ENCODE results near the gene FN3KRP. TPM values are rescaled to one million over a fixed set of nuclear protein-coding genes. Genes with fewer than 3 reads are reported as not detected.

FN3KRP gene
- total RNA-seq, 4 donors from 2014 or later, result 15.5 to 33.0 (median 19.7) TPM

- Histone ChIP-seq H3K4me3 (no peak overlapping the region), H3K27ac (no peak overlapping the region), H3K27me3 (no peaks in the 10 kb centered on the region), H3K9me3 (peaks cover 0 to 9% (median 2%) of the 10 kb centered on the region in 4 donors), H3K4me1 (peaks cover 0 to 5% (median 2%) of the 10 kb centered on the region in 4 donors), H3K36me3 (no peaks in the 10 kb centered on the region)
- no peak for DNase-seq
- TF ChIP-seq, protein P1, sequence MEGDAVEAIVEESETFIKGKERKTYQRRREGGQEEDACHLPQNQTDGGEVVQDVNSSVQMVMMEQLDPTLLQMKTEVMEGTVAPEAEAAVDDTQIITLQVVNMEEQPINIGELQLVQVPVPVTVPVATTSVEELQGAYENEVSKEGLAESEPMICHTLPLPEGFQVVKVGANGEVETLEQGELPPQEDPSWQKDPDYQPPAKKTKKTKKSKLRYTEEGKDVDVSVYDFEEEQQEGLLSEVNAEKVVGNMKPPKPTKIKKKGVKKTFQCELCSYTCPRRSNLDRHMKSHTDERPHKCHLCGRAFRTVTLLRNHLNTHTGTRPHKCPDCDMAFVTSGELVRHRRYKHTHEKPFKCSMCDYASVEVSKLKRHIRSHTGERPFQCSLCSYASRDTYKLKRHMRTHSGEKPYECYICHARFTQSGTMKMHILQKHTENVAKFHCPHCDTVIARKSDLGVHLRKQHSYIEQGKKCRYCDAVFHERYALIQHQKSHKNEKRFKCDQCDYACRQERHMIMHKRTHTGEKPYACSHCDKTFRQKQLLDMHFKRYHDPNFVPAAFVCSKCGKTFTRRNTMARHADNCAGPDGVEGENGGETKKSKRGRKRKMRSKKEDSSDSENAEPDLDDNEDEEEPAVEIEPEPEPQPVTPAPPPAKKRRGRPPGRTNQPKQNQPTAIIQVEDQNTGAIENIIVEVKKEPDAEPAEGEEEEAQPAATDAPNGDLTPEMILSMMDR (IDR thresholded peaks at IDR 0.05), result no peak
- no peak for TF ChIP-seq POLR2A (IDR thresholded peaks at IDR 0.05)
Measured at GRCh38 chr17:82692268-82692667, 24.2 kb upstream of the FN3KRP start.

- no peak for DNase-seq
- Histone ChIP-seq H3K27me3 (no peaks in the 10 kb centered on the region), H3K4me3 (no peak overlapping the region), H3K4me1 (peaks cover 0 to 12% (median 6%) of the 10 kb centered on the region in 4 donors), H3K36me3 (no peaks in the 10 kb centered on the region), H3K9me3 (peaks cover 0 to 9% (median 2%) of the 10 kb centered on the region in 4 donors), H3K27ac (no peak overlapping the region)
- TF ChIP-seq, protein P1 (IDR thresholded peaks at IDR 0.05), result no peak
- TF ChIP-seq POLR2A (IDR thresholded peaks at IDR 0.05), result no peak
Measured at GRCh38 chr17:82693168-82693867, 23.2 kb upstream of the FN3KRP start.

GRCh38 chr17:82694647-82695046, 21.9 kb upstream of the FN3KRP start:
- H3K27me3 ChIP-seq, result no peaks in the 10 kb centered on the region
- no peak overlapping the region for H3K27ac ChIP-seq
- H3K4me3 ChIP-seq, result no peak overlapping the region
- no peak for DNase-seq
- peaks cover 0 to 15% (median 6%) of the 10 kb centered on the region in 4 donors for H3K4me1 ChIP-seq
- H3K9me3 ChIP-seq, result peaks cover 0 to 9% (median 2%) of the 10 kb centered on the region in 4 donors
- TF ChIP-seq, protein P1 (IDR thresholded peaks at IDR 0.05), result no peak
- TF ChIP-seq POLR2A (IDR thresholded peaks at IDR 0.05), result no peak
- no peaks in the 10 kb centered on the region for H3K36me3 ChIP-seq

DNA sequence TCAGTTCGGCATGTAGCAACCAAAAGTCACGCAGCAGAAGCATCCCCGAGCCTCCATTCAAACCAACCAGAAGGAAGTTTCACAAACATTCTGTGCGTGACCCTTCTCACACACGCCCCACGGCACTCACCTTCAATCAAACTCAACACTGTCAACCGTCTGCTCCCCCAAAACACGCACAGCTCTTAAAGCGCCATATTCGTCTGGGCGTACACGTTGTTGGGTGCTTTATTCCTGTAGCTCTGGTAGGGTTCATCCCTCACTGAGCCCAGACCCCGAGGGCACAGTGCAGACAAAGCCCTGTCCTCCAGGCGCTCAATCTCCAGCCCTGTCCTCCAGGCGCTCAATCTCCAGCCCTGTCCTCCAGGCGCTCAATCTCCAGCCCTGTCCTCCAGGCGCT, 20.2 kb upstream of the FN3KRP start:
- H3K4me3 ChIP-seq, result no peak overlapping the region
- H3K27me3 ChIP-seq, result no peaks in the 10 kb centered on the region
- TF ChIP-seq, protein P1 (IDR thresholded peaks at IDR 0.05), result no peak
- TF ChIP-seq POLR2A (IDR thresholded peaks at IDR 0.05), result no peak
- no peaks in the 10 kb centered on the region for H3K36me3 ChIP-seq
- H3K4me1 ChIP-seq, result peaks cover 0 to 15% (median 6%) of the 10 kb centered on the region in 4 donors
- H3K9me3 ChIP-seq, result peaks cover 0 to 9% (median 2%) of the 10 kb centered on the region in 4 donors
- H3K27ac ChIP-seq, result no peak overlapping the region
- DNase-seq, result no peak

GRCh38 chr17:82696916-82697807, 19.3 kb upstream of the FN3KRP start:
- Histone ChIP-seq H3K36me3 (no peaks in the 10 kb centered on the region), H3K4me1 (peaks cover 0 to 15% (median 10%) of the 10 kb centered on the region in 4 donors), H3K9me3 (peaks cover 0 to 9% (median 2%) of the 10 kb centered on the region in 4 donors), H3K27ac (no peak overlapping the region), H3K4me3 (peak overlapping the region; percentile 82 to 99 (median 92)), H3K27me3 (no peaks in the 10 kb centered on the region)
- no peak for TF ChIP-seq POLR2A (IDR thresholded peaks at IDR 0.05)
- TF ChIP-seq, protein P1 (IDR thresholded peaks at IDR 0.05), result no peak
- DNase-seq, result no peak
